Caco-2 (cell line): ENCODE data around the gene GADL1. TPM values are rescaled to one million over a fixed set of nuclear protein-coding genes. Genes with fewer than 3 reads are reported as not detected.

Source experiments
- BruUV-seq: library from RNA; stranded (reverse); fragments of 400-500 nt; replicated peaks from 2 replicates; lab custom pipeline; 2021; lab: Mats Ljungman, UMichigan
- CTCF ChIA-PET: fragments of 300-600 bp; sonication (Branson Sonifier 250); formaldehyde crosslinking; loops from one replicate; lab custom pipeline; 2022; ENCODE audit warnings: antibody characterized with exemption; lab: Charles Lee
- POLR2A ChIA-PET: fragments of 300-600 bp; sonication (Branson Sonifier 250); formaldehyde crosslinking; loops from one replicate; lab custom pipeline; 2022; ENCODE audit warnings: antibody characterized with exemption; lab: Charles Lee
- DNase-seq, 2 experiments: peaks; one replicate each; pipeline versions ENCODE4 v3.0.0 to v3.0.0-alpha.2; 2020 to 2022
- H3K27me3 ChIP-seq: replicated peaks from 2 replicates; pipeline ENCODE4 v1.6.0; 2011; ENCODE audit warnings: low read length; ENCODE audit not compliant: control insufficient read depth, insufficient read depth
- H3K36me3 ChIP-seq: 2 replicates; pipeline ENCODE4 v1.5.1; 2011; ENCODE audit warnings: low read length; ENCODE audit not compliant: control insufficient read depth, insufficient read depth
- H3K4me1 ChIP-seq: fragments of 250-450 bp; sonication (Bioruptor Pico); 2 replicates; pipeline ENCODE4 v1.5.1; 2020; ENCODE audit warnings: mild to moderate bottlenecking
- H3K4me3 ChIP-seq: 2 replicates; pipeline ENCODE4 v1.5.1; 2011; ENCODE audit warnings: low read depth, mild to moderate bottlenecking, control low read depth, low read length
- H3K9me3 ChIP-seq: fragments of 250-450 bp; sonication (Bioruptor Pico); 2 replicates; pipeline ENCODE4 v1.5.1; 2020; ENCODE audit warnings: mild to moderate bottlenecking, moderate library complexity
- H3K27ac Mint-ChIP-seq: one replicate; pipeline ENCODE4 v1.8.0; 2022; ENCODE audit warnings: mixed read lengths; ENCODE audit not compliant: unreplicated experiment
- H3K27me3 Mint-ChIP-seq: one replicate; pipeline ENCODE4 v1.8.0; 2022; ENCODE audit warnings: mixed read lengths; ENCODE audit not compliant: insufficient read depth, unreplicated experiment
- H3K36me3 Mint-ChIP-seq: one replicate; pipeline ENCODE4 v1.8.0; 2022; ENCODE audit warnings: mild to moderate bottlenecking, mixed read lengths; ENCODE audit not compliant: insufficient read depth, unreplicated experiment
- H3K4me1 Mint-ChIP-seq: one replicate; pipeline ENCODE4 v1.8.0; 2022; ENCODE audit warnings: low read depth, mixed read lengths; ENCODE audit not compliant: unreplicated experiment
- H3K4me3 Mint-ChIP-seq: one replicate; pipeline ENCODE4 v1.8.0; 2022; ENCODE audit warnings: mild to moderate bottlenecking, moderate library complexity, mixed read lengths; ENCODE audit not compliant: unreplicated experiment
- H3K9me3 Mint-ChIP-seq: one replicate; pipeline ENCODE4 v1.8.0; 2022; ENCODE audit warnings: mixed read lengths; ENCODE audit not compliant: unreplicated experiment
- CTCF ChIP-seq, 2 experiments: fragments of 200-600 bp in 1 of 2; IDR thresholded peaks; 1 replicate in 1 of 2; 2 replicates in 1 of 2; pipeline versions ENCODE4 v1.5.1 to v1.8.0; 2011 to 2022; ENCODE audit warnings: antibody characterized with exemption in 1 of 2, control low read depth in 1 of 2, inconsistent platforms in 1 of 2, low read depth in 1 of 2, low read length in 1 of 2, mild to moderate bottlenecking in 1 of 2, moderate library complexity in 1 of 2; ENCODE audit not compliant: insufficient read depth in 1 of 2, severe bottlenecking in 1 of 2, unreplicated experiment in 1 of 2
- intact Hi-C: fragments of 100-400 bp; cut with micrococcal nuclease; formaldehyde crosslinking; loops from one replicate; pipeline ENCODE4 v1.10.0; 2022; ENCODE audit not compliant: unreplicated experiment
- total RNA-seq: library from RNA; stranded (reverse); gene quantifications from 2 replicates; pipeline ENCODE4 v1.2.3, GENCODE V29; 2022

Gene GADL1
- total RNA-seq, 1 experiment from 2014 or later, result 6.2 TPM

GRCh38 chr3:30805695-30806094, 88.8 kb downstream of the GADL1 start:
- Mint-ChIP-seq H3K36me3 (no peaks in the 10 kb centered on the region), H3K27ac (no peak overlapping the region), H3K4me3 (no peak overlapping the region), H3K9me3 (no peaks in the 10 kb centered on the region), H3K27me3 (no peaks in the 10 kb centered on the region), H3K4me1 (no peaks in the 10 kb centered on the region)
- H3K4me3 ChIP-seq, result no peak overlapping the region
- ChIA-PET POLR2A (no interaction called here), CTCF (no interaction called here)
- H3K27me3 ChIP-seq, result no peaks in the 10 kb centered on the region
- H3K9me3 ChIP-seq, result no peaks in the 10 kb centered on the region
- no peak for DNase-seq
- no peak for TF ChIP-seq CTCF (IDR thresholded peaks at IDR 0.05; ENCODE audit: insufficient read depth in 1 of 2, low read depth in 1 of 2, low read length in 1 of 2, severe bottlenecking in 1 of 2, unreplicated experiment in 1 of 2)
- intact Hi-C loops, result no loop called here
- H3K4me1 ChIP-seq, result no peaks in the 10 kb centered on the region
- BruUV-seq, result no TSS peak
- H3K36me3 ChIP-seq, result no peaks in the 10 kb centered on the region

GRCh38 chr3:30804984-30805383, 89.5 kb downstream of the GADL1 start:
- CTCF ChIA-PET, result no interaction called here
- no peaks in the 10 kb centered on the region for H3K4me1 Mint-ChIP-seq

DNA sequence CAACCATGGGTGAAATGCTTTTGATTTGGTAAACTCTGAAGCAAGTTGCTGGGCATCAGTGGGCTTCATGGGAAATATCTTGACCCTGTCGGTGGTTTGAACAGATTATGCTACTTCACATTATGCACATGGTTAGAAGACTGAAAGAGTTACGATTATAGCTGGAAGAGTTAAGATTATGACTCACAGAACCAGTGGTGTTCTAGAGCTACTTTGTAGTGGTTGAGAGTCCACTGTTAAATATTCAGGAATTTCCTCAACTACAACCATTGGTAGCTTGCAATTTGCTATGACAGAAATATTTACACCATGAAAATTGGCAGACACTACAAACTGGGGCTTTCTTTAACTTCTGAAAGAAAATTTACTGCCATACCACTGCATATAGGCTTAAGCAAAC, 99.3 kb downstream of the GADL1 start:
- no peak overlapping the region for H3K27ac Mint-ChIP-seq
- intact Hi-C loops, result no loop called here
- CTCF ChIA-PET, result no interaction called here

More at GRCh38 chr3:30804984-30805383, 89.5 kb downstream of the GADL1 start:
- Mint-ChIP-seq H3K4me3 (no peak overlapping the region), H3K27me3 (no peaks in the 10 kb centered on the region), H3K9me3 (no peaks in the 10 kb centered on the region), H3K36me3 (no peaks in the 10 kb centered on the region), H3K27ac (no peak overlapping the region)
- Histone ChIP-seq H3K27me3 (no peaks in the 10 kb centered on the region), H3K4me1 (no peaks in the 10 kb centered on the region), H3K9me3 (no peaks in the 10 kb centered on the region), H3K36me3 (no peaks in the 10 kb centered on the region), H3K4me3 (no peak overlapping the region)
- no peak for DNase-seq
- no peak for TF ChIP-seq CTCF (IDR thresholded peaks at IDR 0.05; ENCODE audit: insufficient read depth in 1 of 2, low read depth in 1 of 2, low read length in 1 of 2, severe bottlenecking in 1 of 2, unreplicated experiment in 1 of 2)
- intact Hi-C loops, result no loop called here
- no TSS peak for BruUV-seq
- POLR2A ChIA-PET, result no interaction called here

More for the DNA sequence above, 99.3 kb downstream of the GADL1 start:
- H3K4me3 Mint-ChIP-seq, result no peak overlapping the region
- no peak for DNase-seq
- no peaks in the 10 kb centered on the region for H3K36me3 ChIP-seq
- H3K27me3 Mint-ChIP-seq, result no peaks in the 10 kb centered on the region
- no peaks in the 10 kb centered on the region for H3K9me3 ChIP-seq
- no peaks in the 10 kb centered on the region for H3K27me3 ChIP-seq
- no peaks in the 10 kb centered on the region for H3K4me1 ChIP-seq
- no peaks in the 10 kb centered on the region for H3K9me3 Mint-ChIP-seq
- no peak for TF ChIP-seq CTCF (IDR thresholded peaks at IDR 0.05; ENCODE audit: insufficient read depth in 1 of 2, low read depth in 1 of 2, low read length in 1 of 2, severe bottlenecking in 1 of 2, unreplicated experiment in 1 of 2)
- BruUV-seq, result no TSS peak
- no peak overlapping the region for H3K4me3 ChIP-seq
- no peaks in the 10 kb centered on the region for H3K4me1 Mint-ChIP-seq
- POLR2A ChIA-PET, result no interaction called here
- H3K36me3 Mint-ChIP-seq, result no peaks in the 10 kb centered on the region
